Activated CD8-positive, alpha-beta T cell treated with anti-CD3 and anti-CD28 coated beads, Interleukin-2, amount 10 ng/mL, durations not matched to agents 7 days and 5 days (primary cell): ENCODE measurements around the gene PGAP1. TPM values are rescaled to one million over a fixed set of nuclear protein-coding genes. Genes with fewer than 3 reads are reported as not detected.

Source experiments
- ATAC-seq: fragments of 150-1000 bp; cut with Tn5 transposase; one replicate; pipeline ENCODE4 v1.10.0; 2021; ENCODE audit warnings: moderate library complexity
- CTCF ChIA-PET: fragments of 350-600 bp; sonication (Branson Sonifier 250); formaldehyde crosslinking; loops from one replicate; lab custom pipeline; 2021; ENCODE audit warnings: antibody characterized with exemption; lab: Charles Lee
- POLR2A ChIA-PET: fragments of 350-600 bp; sonication (Branson Sonifier 250); formaldehyde crosslinking; loops from one replicate; lab custom pipeline; 2021; ENCODE audit warnings: antibody characterized with exemption; lab: Charles Lee
- DNase-seq: peaks from one replicate; pipeline ENCODE4 v3.0.0-alpha.2; 2020
- H3K27ac Mint-ChIP-seq: one replicate; pipeline ENCODE4 v1.8.0; 2021; ENCODE audit warnings: mild to moderate bottlenecking, mixed read lengths
- H3K27me3 Mint-ChIP-seq: one replicate; pipeline ENCODE4 v1.8.0; 2021; ENCODE audit warnings: low read depth, mixed read lengths
- H3K36me3 Mint-ChIP-seq: one replicate; pipeline ENCODE4 v1.8.0; 2021; ENCODE audit warnings: low read depth, mixed read lengths
- H3K4me1 Mint-ChIP-seq: one replicate; pipeline ENCODE4 v1.8.0; 2021; ENCODE audit warnings: low read depth, mixed read lengths
- H3K4me3 Mint-ChIP-seq: one replicate; pipeline ENCODE4 v1.8.0; 2021; ENCODE audit warnings: mild to moderate bottlenecking, mixed read lengths
- H3K9me3 Mint-ChIP-seq: one replicate; pipeline ENCODE4 v1.8.0; 2022; ENCODE audit warnings: mixed read lengths; ENCODE audit not compliant: insufficient read depth
- total RNA-seq, 2 experiments: library from RNA; stranded (reverse); gene quantifications; one replicate each; pipeline ENCODE4 v1.2.3, GENCODE V29; 2021

The PGAP1 gene, protein sequence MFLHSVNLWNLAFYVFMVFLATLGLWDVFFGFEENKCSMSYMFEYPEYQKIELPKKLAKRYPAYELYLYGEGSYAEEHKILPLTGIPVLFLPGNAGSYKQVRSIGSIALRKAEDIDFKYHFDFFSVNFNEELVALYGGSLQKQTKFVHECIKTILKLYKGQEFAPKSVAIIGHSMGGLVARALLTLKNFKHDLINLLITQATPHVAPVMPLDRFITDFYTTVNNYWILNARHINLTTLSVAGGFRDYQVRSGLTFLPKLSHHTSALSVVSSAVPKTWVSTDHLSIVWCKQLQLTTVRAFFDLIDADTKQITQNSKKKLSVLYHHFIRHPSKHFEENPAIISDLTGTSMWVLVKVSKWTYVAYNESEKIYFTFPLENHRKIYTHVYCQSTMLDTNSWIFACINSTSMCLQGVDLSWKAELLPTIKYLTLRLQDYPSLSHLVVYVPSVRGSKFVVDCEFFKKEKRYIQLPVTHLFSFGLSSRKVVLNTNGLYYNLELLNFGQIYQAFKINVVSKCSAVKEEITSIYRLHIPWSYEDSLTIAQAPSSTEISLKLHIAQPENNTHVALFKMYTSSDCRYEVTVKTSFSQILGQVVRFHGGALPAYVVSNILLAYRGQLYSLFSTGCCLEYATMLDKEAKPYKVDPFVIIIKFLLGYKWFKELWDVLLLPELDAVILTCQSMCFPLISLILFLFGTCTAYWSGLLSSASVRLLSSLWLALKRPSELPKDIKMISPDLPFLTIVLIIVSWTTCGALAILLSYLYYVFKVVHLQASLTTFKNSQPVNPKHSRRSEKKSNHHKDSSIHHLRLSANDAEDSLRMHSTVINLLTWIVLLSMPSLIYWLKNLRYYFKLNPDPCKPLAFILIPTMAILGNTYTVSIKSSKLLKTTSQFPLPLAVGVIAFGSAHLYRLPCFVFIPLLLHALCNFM
- 10 to 100 TPM; 33.9 to 39.5 TPM for total RNA-seq

DNA sequence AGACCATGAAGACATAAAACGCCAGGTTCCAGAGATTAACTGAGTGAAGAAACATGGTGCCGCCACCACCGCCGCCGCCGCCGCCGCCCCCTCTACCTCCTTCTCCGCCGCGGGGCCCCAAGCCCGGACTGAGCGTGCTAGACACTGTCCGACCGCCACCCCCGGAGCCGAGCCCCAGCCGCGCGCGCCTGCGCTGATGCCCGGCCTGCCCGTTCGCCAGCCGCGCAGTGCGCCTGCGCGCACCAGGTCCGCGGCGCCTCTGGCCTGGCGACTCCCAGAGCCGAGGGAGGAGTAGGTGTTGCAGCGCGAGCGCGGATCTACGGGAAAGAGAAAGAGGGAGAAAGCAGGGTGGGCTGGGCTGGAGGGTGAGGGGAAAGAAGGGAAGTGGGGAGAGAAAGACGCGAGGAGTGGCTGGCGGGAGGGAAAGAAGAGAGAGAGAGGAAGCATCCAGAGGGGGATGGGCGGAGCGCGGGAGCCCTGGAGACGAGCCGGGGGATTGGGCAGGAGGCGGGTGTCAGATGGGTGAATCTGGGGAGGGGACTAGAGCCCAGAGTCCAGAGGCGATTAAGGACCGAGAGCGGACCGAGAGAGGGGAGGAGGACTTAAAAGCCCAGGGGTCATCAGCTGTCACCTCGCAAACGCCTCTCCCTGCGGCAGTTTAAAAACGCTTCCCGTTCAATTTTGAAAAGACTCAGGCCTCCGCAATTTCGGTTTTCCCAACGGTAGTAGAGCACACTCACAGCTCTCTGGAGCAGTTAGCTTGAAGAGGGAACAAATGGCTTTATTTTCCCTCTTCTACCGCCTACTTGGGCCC lies at the start of gene PGAP1:
Gene PGAP1, minus strand, starts transcription at position 146 of the 814 bp plus-strand sequence. Its CDS starts 91 bp downstream, at position 55.
- peaks cover 24% of the 10 kb centered on the region for H3K36me3 Mint-ChIP-seq
- H3K4me3 Mint-ChIP-seq = peak within 1 kb of the TSS; percentile 93
- H3K4me1 Mint-ChIP-seq = peaks cover 37% of the 10 kb centered on the region
- H3K27ac Mint-ChIP-seq = peak within 1 kb of the TSS; percentile 96
- no peaks in the 10 kb centered on the region for H3K9me3 Mint-ChIP-seq
- CTCF ChIA-PET = interaction anchor here (1.2 to 1.5 kb wide), 4 partner anchors 8 to 382 kb away, joined by 3 to 6 read pairs (median 4); no protein-coding TSS in a partner anchor
- no peaks in the 10 kb centered on the region for H3K27me3 Mint-ChIP-seq
- POLR2A ChIA-PET = interaction anchor here (0.6 to 7.6 kb wide), 18 partner anchors 10 to 509 kb away, joined by 3 to 100 read pairs (median 3); partner anchors contain the start of genes ANKRD44, GTF3C3 and SF3B1
- ATAC-seq (peak; percentile 86), DNase-seq (peak; percentile 88)

DNA sequence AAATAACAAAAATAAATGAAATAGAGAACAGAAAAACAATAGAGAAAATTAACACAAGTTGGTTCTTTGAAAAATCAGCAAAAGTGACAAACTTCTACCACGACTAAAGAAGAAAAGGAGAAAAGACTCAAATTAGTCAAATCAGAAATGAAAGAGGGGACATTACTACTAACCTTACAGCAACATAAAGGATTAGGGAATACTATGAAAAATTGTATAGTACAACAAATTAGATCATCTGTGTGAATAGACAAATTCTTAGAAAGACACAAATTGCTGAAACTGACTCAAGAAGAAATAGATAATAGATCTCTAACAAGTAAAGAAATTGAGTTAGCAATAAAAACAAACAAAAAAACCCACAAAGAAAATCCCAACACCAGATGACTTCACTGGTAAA lies 48.5 kb upstream of the PGAP1 start:
- POLR2A ChIA-PET = interaction anchor here (0.6 kb wide), 1 partner anchor 8 kb away, joined by 3 read pairs; no protein-coding TSS in a partner anchor
- ATAC-seq = no peak
- Mint-ChIP-seq H3K4me3 (no peak overlapping the region), H3K27ac (no peak overlapping the region), H3K27me3 (no peaks in the 10 kb centered on the region), H3K4me1 (no peaks in the 10 kb centered on the region), H3K36me3 (peaks cover 8% of the 10 kb centered on the region), H3K9me3 (peaks cover 7% of the 10 kb centered on the region)
- CTCF ChIA-PET = no interaction called here
- DNase-seq = no peak

DNA sequence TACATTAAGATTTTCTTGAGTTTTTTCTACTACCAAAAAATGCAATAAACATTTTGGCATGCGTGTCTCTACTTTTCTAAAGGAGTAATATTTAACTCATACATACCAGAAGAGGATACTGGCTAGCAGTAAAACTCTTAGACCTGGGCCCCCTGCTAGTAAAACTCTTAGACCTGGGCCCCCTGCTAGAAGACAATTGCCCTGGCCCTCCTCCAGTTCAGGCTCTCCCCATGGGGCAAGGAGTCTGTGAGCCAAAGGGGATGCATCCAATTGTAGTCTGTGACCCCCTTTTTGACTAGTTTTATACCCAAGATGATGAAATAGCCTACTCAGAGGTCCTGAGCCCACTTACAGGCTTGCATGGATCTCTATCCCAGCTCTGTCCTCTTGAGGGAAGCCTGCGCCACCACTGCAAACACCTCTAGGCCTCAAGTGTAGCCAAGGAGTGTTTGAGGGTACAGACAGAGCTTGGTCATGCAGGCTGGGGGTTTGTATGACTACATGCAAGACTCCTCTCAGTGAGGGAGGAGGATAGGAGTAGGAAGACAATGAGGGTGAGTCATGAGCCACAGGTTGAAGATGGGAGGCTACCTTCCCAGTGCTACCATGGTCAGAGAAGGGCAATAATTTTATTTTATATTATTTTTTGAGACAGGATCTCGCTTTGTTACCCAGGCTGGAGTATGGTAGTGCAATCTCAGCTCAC lies 45.2 kb upstream of the PGAP1 start:
- DNase-seq = no peak

DNA sequence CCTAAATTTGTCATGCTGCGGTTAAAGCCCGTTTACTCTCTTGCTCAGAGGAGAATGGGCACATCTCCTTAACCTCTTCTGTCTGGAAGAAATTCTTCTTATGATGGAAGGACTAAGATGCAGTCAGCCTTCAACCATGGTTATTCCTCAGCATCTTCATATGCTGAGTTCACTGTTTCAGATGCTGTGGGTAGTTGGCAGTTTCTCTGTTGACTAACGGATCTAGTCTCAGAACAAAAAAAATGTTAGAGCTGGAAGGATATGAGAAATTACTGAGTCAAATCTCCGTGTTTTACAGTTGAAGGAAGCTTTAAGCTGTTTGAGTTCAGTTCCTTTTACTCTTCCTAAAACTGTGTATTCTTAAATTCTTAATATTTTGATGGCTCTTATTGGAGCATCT lies 43.6 kb upstream of the PGAP1 start:
- ATAC-seq = no peak
- no peak for DNase-seq
- Mint-ChIP-seq H3K4me3 (no peak overlapping the region), H3K4me1 (no peaks in the 10 kb centered on the region), H3K27me3 (no peaks in the 10 kb centered on the region), H3K27ac (no peak overlapping the region), H3K36me3 (peaks cover 7% of the 10 kb centered on the region), H3K9me3 (peaks cover 4% of the 10 kb centered on the region)
- POLR2A ChIA-PET = no interaction called here
- CTCF ChIA-PET = no interaction called here

More for the DNA sequence above, 45.2 kb upstream of the PGAP1 start:
- H3K9me3 Mint-ChIP-seq = peaks cover 4% of the 10 kb centered on the region
- ATAC-seq = no peak
- POLR2A ChIA-PET = no interaction called here
- H3K27me3 Mint-ChIP-seq = no peaks in the 10 kb centered on the region
- no peaks in the 10 kb centered on the region for H3K4me1 Mint-ChIP-seq
- H3K36me3 Mint-ChIP-seq = peaks cover 5% of the 10 kb centered on the region
- no peak overlapping the region for H3K4me3 Mint-ChIP-seq
- H3K27ac Mint-ChIP-seq = no peak overlapping the region
- CTCF ChIA-PET = no interaction called here

DNA sequence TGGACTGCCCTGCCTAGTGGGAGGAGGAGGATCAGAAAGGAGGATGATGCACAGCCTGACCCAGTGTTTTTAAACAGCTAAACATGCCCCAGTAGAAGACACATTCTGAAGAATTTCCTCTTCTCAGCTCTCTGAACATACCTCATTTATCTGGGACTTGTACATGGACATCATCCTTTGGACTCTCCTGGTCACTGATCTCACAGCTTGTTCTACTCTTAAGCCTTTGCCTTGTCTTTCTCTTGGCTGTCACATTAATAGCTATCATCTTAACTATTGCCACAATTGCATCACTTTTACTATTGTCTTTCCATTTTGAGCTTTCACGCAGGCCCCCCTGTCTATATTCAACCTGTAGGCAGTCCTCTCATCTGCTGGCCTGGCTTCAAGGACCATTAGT lies 42.0 kb upstream of the PGAP1 start:
- ChIA-PET CTCF (no interaction called here), POLR2A (no interaction called here)
- DNase-seq (no peak), ATAC-seq (no peak)
- H3K4me3 Mint-ChIP-seq = no peak overlapping the region
- peaks cover 7% of the 10 kb centered on the region for H3K36me3 Mint-ChIP-seq
- H3K27ac Mint-ChIP-seq = no peak overlapping the region
- no peaks in the 10 kb centered on the region for H3K27me3 Mint-ChIP-seq
- peaks cover 4% of the 10 kb centered on the region for H3K9me3 Mint-ChIP-seq
- H3K4me1 Mint-ChIP-seq = peaks cover 4% of the 10 kb centered on the region

DNA sequence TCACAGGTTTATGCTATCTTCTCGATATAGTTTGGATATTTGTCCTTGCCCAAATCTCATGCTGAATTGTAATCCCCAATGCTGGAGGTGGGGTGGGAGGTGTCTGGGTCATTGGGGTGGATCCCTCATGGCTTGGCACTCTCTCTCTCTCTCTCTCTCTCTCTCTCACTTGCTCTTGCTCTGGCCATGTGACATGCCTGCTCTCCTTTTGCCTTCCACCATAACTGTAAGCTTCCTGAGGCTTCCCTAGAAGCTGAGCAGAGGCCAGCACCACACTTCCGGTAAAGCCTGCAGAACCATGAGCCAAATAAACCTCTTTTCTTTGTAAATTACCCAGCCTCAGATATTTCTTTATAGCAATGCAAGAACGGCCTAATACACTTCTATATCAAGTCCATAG lies 41.3 kb upstream of the PGAP1 start:
- peaks cover 9% of the 10 kb centered on the region for H3K4me1 Mint-ChIP-seq
- H3K27me3 Mint-ChIP-seq = no peaks in the 10 kb centered on the region
- no peak overlapping the region for H3K27ac Mint-ChIP-seq
- no peak overlapping the region for H3K4me3 Mint-ChIP-seq
- DNase-seq = no peak
- CTCF ChIA-PET = interaction anchor here (0.6 kb wide), 1 partner anchor 753 kb away, joined by 3 read pairs; no protein-coding TSS in a partner anchor
- H3K9me3 Mint-ChIP-seq = peaks cover 4% of the 10 kb centered on the region
- ATAC-seq = no peak
- peaks cover 7% of the 10 kb centered on the region for H3K36me3 Mint-ChIP-seq
- POLR2A ChIA-PET = no interaction called here

DNA sequence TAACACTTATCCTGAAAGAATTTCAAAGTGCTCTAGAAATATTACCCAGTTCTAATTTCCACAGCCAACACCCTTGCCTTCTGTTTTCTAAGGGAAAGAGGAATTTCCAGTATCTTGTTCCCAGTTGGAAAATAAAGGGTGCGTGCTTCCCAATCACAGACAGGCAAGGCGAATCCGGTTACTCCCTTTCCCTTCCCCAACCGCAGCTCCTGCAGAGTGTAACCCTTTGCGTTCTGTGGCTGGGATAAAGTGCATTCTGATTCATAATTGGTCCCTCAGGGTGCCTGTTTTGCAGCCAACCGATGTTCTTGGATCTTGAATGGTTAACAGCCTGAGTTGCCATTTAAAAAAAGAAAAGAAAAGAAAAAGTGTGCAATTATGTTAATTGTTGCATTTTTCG lies 40.6 kb upstream of the PGAP1 start:
- no peak for ATAC-seq
- Mint-ChIP-seq H3K4me3 (no peak overlapping the region), H3K4me1 (peaks cover 14% of the 10 kb centered on the region), H3K27ac (no peak overlapping the region), H3K9me3 (peaks cover 4% of the 10 kb centered on the region), H3K27me3 (no peaks in the 10 kb centered on the region), H3K36me3 (peaks cover 7% of the 10 kb centered on the region)
- ChIA-PET CTCF (interaction anchor here (0.6 kb wide), 1 partner anchor 752 kb away, joined by 3 read pairs; no protein-coding TSS in a partner anchor), POLR2A (no interaction called here)
- no peak for DNase-seq

DNA sequence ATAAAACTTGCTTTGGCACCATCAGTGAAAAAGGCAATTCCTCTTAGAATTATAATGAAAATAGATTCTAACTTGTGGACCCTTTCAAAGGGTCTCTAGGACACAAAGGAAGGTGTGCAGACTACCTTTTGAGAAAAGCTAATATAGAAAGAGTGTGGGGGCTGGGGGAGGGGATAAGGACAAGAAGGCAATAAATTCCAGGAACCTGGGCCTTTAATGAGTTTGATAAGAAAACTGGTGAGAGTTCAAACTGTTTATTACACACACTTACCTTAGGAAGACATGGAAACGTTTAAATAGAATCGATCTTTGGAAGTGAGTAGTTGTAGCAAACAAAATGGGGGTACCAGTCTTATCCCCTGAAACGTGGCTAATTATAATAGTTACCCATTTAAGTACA lies 39.6 kb upstream of the PGAP1 start:
- no peak overlapping the region for H3K27ac Mint-ChIP-seq
- peaks cover 10% of the 10 kb centered on the region for H3K36me3 Mint-ChIP-seq
- no peaks in the 10 kb centered on the region for H3K27me3 Mint-ChIP-seq
- ATAC-seq (no peak), DNase-seq (no peak)
- no peak overlapping the region for H3K4me3 Mint-ChIP-seq
- peaks cover 24% of the 10 kb centered on the region for H3K4me1 Mint-ChIP-seq
- ChIA-PET CTCF (no interaction called here), POLR2A (no interaction called here)
- peaks cover 4% of the 10 kb centered on the region for H3K9me3 Mint-ChIP-seq

DNA sequence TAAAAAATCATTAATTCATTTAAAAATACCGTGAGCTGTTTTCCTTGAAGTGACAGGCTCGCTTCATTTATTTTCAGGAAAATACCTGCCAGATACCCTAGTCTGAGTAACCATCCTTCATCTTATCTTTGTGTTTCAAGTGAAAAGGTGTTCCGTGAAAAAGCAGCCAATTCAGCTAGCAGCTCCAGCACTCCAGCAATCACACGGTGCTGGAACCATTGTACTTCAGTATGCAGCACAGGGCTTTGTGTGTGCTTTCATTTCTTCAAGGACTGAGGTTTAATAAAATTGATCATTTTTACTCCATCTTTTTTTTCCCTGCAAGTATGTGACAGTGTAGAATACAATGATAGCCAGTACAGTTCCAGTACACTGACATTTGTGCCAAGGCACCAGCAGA lies 39.1 kb upstream of the PGAP1 start:
- Mint-ChIP-seq H3K4me3 (no peak overlapping the region), H3K4me1 (peaks cover 26% of the 10 kb centered on the region), H3K27ac (no peak overlapping the region), H3K9me3 (peaks cover 4% of the 10 kb centered on the region), H3K36me3 (peaks cover 10% of the 10 kb centered on the region), H3K27me3 (no peaks in the 10 kb centered on the region)
- ATAC-seq (no peak), DNase-seq (no peak)
- POLR2A ChIA-PET = no interaction called here
- CTCF ChIA-PET = no interaction called here

DNA sequence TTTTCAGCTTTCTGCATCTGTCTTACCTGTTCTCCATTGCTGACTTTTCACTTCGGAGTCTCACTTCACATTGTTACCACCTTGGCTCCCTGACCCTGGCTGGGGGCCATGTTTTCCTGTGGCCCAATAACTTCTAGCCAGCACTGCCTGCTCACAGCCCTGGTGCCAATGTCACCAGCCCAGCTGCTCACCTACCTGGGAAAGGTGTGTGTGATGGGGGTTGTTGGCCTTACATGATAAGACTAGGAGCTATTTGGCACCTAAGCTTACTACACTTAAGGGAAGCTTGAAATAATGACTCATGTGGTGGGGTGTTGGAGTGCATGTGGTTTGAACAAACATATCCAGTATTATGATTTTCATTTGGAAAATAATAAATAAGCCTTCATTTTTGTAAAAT lies 37.5 kb upstream of the PGAP1 start:
- Mint-ChIP-seq H3K4me3 (no peak overlapping the region), H3K9me3 (peaks cover 9% of the 10 kb centered on the region), H3K27me3 (no peaks in the 10 kb centered on the region), H3K4me1 (peaks cover 26% of the 10 kb centered on the region), H3K36me3 (peaks cover 10% of the 10 kb centered on the region), H3K27ac (peak overlapping the region; percentile 49)
- ATAC-seq = no peak
- ChIA-PET POLR2A (interaction anchor here (0.6 to 1.0 kb wide), 2 partner anchors 38 to 471 kb away, joined by 3 read pairs; partner anchors contain the start of gene SF3B1), CTCF (interaction anchor here (1.1 to 1.3 kb wide), 2 partner anchors 24 to 213 kb away, joined by 3 to 4 read pairs; no protein-coding TSS in a partner anchor)
- no peak for DNase-seq
